Measurements from ENCODE around the gene TOX3. TPM values are rescaled to one million over a fixed set of nuclear protein-coding genes. Genes with fewer than 3 reads are reported as not detected.

The TOX3 gene
- total and polyA plus RNA-seq, 2 of the 8 experiments (the other 6 are each of a cell fraction or from before 2014, with no cell fraction given): 16.7 to 31.2 TPM

GRCh38 chr16:52407778-52408177, 139.2 kb downstream of the TOX3 start (continued):
- TF ChIP-seq CHD7 (IDR thresholded peaks at IDR 0.05; ENCODE audit: insufficient replicate concordance, low read length) (no peak), TAF7 (optimal IDR thresholded peaks at IDR 0.05; ENCODE audit: borderline replicate concordance, low read depth, low read length) (no peak)

Data from H1 (cell line).